ENCODE data around the gene NBEAL2.
A peak's percentile ranks its signal among the peaks of the same experiment; 100 is the strongest.
"Not testable (repeated sequence)": the region's sequence is repeated elsewhere in the genome, so short reads cannot be mapped to it uniquely, and the experiment has no call there.

The NBEAL2 gene

GRCh38 chr3:47024932-47025331 is 45.5 kb downstream of the NBEAL2 start:
- H2BK12ac ChIP-seq (ENCODE audit: low read length in 2 of 2) = no peak overlapping the region
- H3K23ac ChIP-seq (ENCODE audit: low read length in 2 of 2) = no peak overlapping the region
- H2BK15ac ChIP-seq (ENCODE audit: low read depth, poor library complexity, severe bottlenecking) = no peak overlapping the region

GRCh38 chr3:47026432-47026831 is 47.0 kb downstream of the NBEAL2 start:
- not testable (repeated sequence) for H3K9ac ChIP-seq (ENCODE audit: low read length); H2BK15ac ChIP-seq (ENCODE audit: low read depth, poor library complexity, severe bottlenecking); H3K27ac ChIP-seq (ENCODE audit: low read length, poor library complexity, severe bottlenecking); DNase-seq; H2AFZ ChIP-seq (ENCODE audit: low read depth, low read length); H2BK5ac ChIP-seq (ENCODE audit: low read depth, low read length, poor library complexity, severe bottlenecking); H3K4me1 ChIP-seq (ENCODE audit: control insufficient read depth, insufficient read depth, low read depth, low read length); H3K4me3 ChIP-seq (ENCODE audit: insufficient read depth in 1 of 2, low read depth in 1 of 2, low read length in 2 of 2); H3K9me3 ChIP-seq (ENCODE audit: control insufficient read depth, low read length); H2AK5ac ChIP-seq (ENCODE audit: low read length, severe bottlenecking); H3K4me2 ChIP-seq (ENCODE audit: low read length, poor library complexity, severe bottlenecking); H3K27me3 ChIP-seq (ENCODE audit: control insufficient read depth in 1 of 2, insufficient read depth in 1 of 2, low read length in 2 of 2); H3K23ac ChIP-seq (ENCODE audit: low read length in 2 of 2); H3K4ac ChIP-seq (ENCODE audit: low read depth in 1 of 2, low read length in 2 of 2); H3K79me1 ChIP-seq (replicated peaks; ENCODE audit: low read length, poor library complexity, severe bottlenecking); H4K91ac ChIP-seq (ENCODE audit: low read length); H3K14ac ChIP-seq (ENCODE audit: low read length in 2 of 2); H4K8ac ChIP-seq (ENCODE audit: low read length); H2BK12ac ChIP-seq (ENCODE audit: low read length in 2 of 2); H2BK120ac ChIP-seq (ENCODE audit: low read depth, low read length); H3K18ac ChIP-seq (ENCODE audit: low read depth in 1 of 2, low read length in 2 of 2)
- WGBS = no CpG with 5 or more reads among the region's 1 CpG
- peaks cover 6 to 21% of the 10 kb centered on the region in 2 experiments for H3K36me3 ChIP-seq (ENCODE audit: control insufficient read depth in 1 of 2, insufficient read depth in 2 of 2, low read depth in 1 of 2, low read length in 2 of 2)

More at GRCh38 chr3:47024932-47025331, 45.5 kb downstream of the NBEAL2 start:
- no peaks in the 10 kb centered on the region for H3K27me3 ChIP-seq (ENCODE audit: control insufficient read depth in 1 of 2, insufficient read depth in 1 of 2, low read length in 2 of 2)
- H2AK5ac ChIP-seq (ENCODE audit: low read length, severe bottlenecking) = no peak overlapping the region
- no peak overlapping the region for H2BK5ac ChIP-seq (ENCODE audit: low read depth, low read length, poor library complexity, severe bottlenecking)
- no peak overlapping the region for H4K8ac ChIP-seq (ENCODE audit: low read length)
- H3K18ac ChIP-seq (ENCODE audit: low read depth in 1 of 2, low read length in 2 of 2) = no peak overlapping the region
- H3K4me1 ChIP-seq (ENCODE audit: control insufficient read depth, insufficient read depth, low read depth, low read length) = peaks cover 4% of the 10 kb centered on the region
- DNase-seq = no peak
- H2BK120ac ChIP-seq (ENCODE audit: low read depth, low read length) = no peak overlapping the region
- no peak overlapping the region for H2AFZ ChIP-seq (ENCODE audit: low read depth, low read length)
- H3K36me3 ChIP-seq (ENCODE audit: control insufficient read depth in 1 of 2, insufficient read depth in 2 of 2, low read depth in 1 of 2, low read length in 2 of 2) = peaks cover 6 to 22% of the 10 kb centered on the region in 2 experiments
- no peaks in the 10 kb centered on the region for H3K9me3 ChIP-seq (ENCODE audit: control insufficient read depth, low read length)
- no peak overlapping the region for H3K4me3 ChIP-seq (ENCODE audit: insufficient read depth in 1 of 2, low read depth in 1 of 2, low read length in 2 of 2)
- no peak overlapping the region for H3K4me2 ChIP-seq (ENCODE audit: low read length, poor library complexity, severe bottlenecking)
- no peak overlapping the region for H3K9ac ChIP-seq (ENCODE audit: low read length)
- H3K79me1 ChIP-seq (replicated peaks; ENCODE audit: low read length, poor library complexity, severe bottlenecking) = peaks cover 12% of the 10 kb centered on the region
- no peak overlapping the region for H3K27ac ChIP-seq (ENCODE audit: low read length, poor library complexity, severe bottlenecking)
- H4K91ac ChIP-seq (ENCODE audit: low read length) = no peak overlapping the region
- no peak overlapping the region for H3K4ac ChIP-seq (ENCODE audit: low read depth in 1 of 2, low read length in 2 of 2)
- no peak overlapping the region for H3K14ac ChIP-seq (ENCODE audit: low read length in 2 of 2)

- Histone ChIP-seq H2BK5ac (ENCODE audit: low read depth, low read length, poor library complexity, severe bottlenecking) (no peak overlapping the region), H3K18ac (ENCODE audit: low read depth in 1 of 2, low read length in 2 of 2) (no peak overlapping the region), H2BK15ac (ENCODE audit: low read depth, poor library complexity, severe bottlenecking) (no peak overlapping the region), H3K27ac (ENCODE audit: low read length, poor library complexity, severe bottlenecking) (peak overlapping the region; percentile 19), H3K4me2 (ENCODE audit: low read length, poor library complexity, severe bottlenecking) (no peak overlapping the region), H2AFZ (ENCODE audit: low read depth, low read length) (no peak overlapping the region), H3K9me3 (ENCODE audit: control insufficient read depth, low read length) (no peaks in the 10 kb centered on the region), H2AK5ac (ENCODE audit: low read length, severe bottlenecking) (no peak overlapping the region), H3K79me1 (replicated peaks; ENCODE audit: low read length, poor library complexity, severe bottlenecking) (peaks cover 5% of the 10 kb centered on the region), H4K8ac (ENCODE audit: low read length) (no peak overlapping the region), H3K14ac (ENCODE audit: low read length in 2 of 2) (no peak overlapping the region), H2BK12ac (ENCODE audit: low read length in 2 of 2) (no peak overlapping the region), H3K27me3 (ENCODE audit: control insufficient read depth in 1 of 2, insufficient read depth in 1 of 2, low read length in 2 of 2) (no peaks in the 10 kb centered on the region), H3K4me1 (ENCODE audit: control insufficient read depth, insufficient read depth, low read depth, low read length) (peaks cover 2% of the 10 kb centered on the region), H3K4me3 (ENCODE audit: insufficient read depth in 1 of 2, low read depth in 1 of 2, low read length in 2 of 2) (no peak overlapping the region), H4K91ac (ENCODE audit: low read length) (no peak overlapping the region), H3K23ac (ENCODE audit: low read length in 2 of 2) (no peak overlapping the region), H3K36me3 (ENCODE audit: control insufficient read depth in 1 of 2, insufficient read depth in 2 of 2, low read depth in 1 of 2, low read length in 2 of 2) (peaks cover 9 to 37% of the 10 kb centered on the region in 2 experiments), H3K9ac (ENCODE audit: low read length) (no peak overlapping the region), H3K4ac (ENCODE audit: low read depth in 1 of 2, low read length in 2 of 2) (no peak overlapping the region), H2BK120ac (ENCODE audit: low read depth, low read length) (no peak overlapping the region)
- 93% methylated on average over 3 of the region's 3 CpGs for WGBS
- no peak for DNase-seq
These were observed 48.7 kb downstream of the NBEAL2 start for GRCh38 chr3:47028146-47028545.

- Histone ChIP-seq H3K4ac (ENCODE audit: low read depth in 1 of 2, low read length in 2 of 2) (no peak overlapping the region), H3K4me3 (ENCODE audit: insufficient read depth in 1 of 2, low read depth in 1 of 2, low read length in 2 of 2) (no peak overlapping the region), H3K36me3 (ENCODE audit: control insufficient read depth in 1 of 2, insufficient read depth in 2 of 2, low read depth in 1 of 2, low read length in 2 of 2) (peaks cover 11 to 40% of the 10 kb centered on the region in 2 experiments), H3K4me2 (ENCODE audit: low read length, poor library complexity, severe bottlenecking) (no peak overlapping the region), H3K23ac (ENCODE audit: low read length in 2 of 2) (no peak overlapping the region), H3K27me3 (ENCODE audit: control insufficient read depth in 1 of 2, insufficient read depth in 1 of 2, low read length in 2 of 2) (no peaks in the 10 kb centered on the region), H2BK12ac (ENCODE audit: low read length in 2 of 2) (no peak overlapping the region), H2BK5ac (ENCODE audit: low read depth, low read length, poor library complexity, severe bottlenecking) (no peak overlapping the region), H3K14ac (ENCODE audit: low read length in 2 of 2) (no peak overlapping the region), H3K18ac (ENCODE audit: low read depth in 1 of 2, low read length in 2 of 2) (no peak overlapping the region), H2AFZ (ENCODE audit: low read depth, low read length) (no peak overlapping the region), H3K27ac (ENCODE audit: low read length, poor library complexity, severe bottlenecking) (peak overlapping the region; percentile 11), H4K8ac (ENCODE audit: low read length) (no peak overlapping the region), H2BK15ac (ENCODE audit: low read depth, poor library complexity, severe bottlenecking) (no peak overlapping the region), H3K9me3 (ENCODE audit: control insufficient read depth, low read length) (no peaks in the 10 kb centered on the region), H3K4me1 (ENCODE audit: control insufficient read depth, insufficient read depth, low read depth, low read length) (peaks cover 2% of the 10 kb centered on the region), H2BK120ac (ENCODE audit: low read depth, low read length) (no peak overlapping the region), H3K9ac (ENCODE audit: low read length) (no peak overlapping the region), H4K91ac (ENCODE audit: low read length) (no peak overlapping the region), H2AK5ac (ENCODE audit: low read length, severe bottlenecking) (no peak overlapping the region), H3K79me1 (replicated peaks; ENCODE audit: low read length, poor library complexity, severe bottlenecking) (peaks cover 8% of the 10 kb centered on the region)
- 98% methylated on average over 1 of the region's 1 CpG for WGBS
- DNase-seq = no peak
These were observed 49.2 kb downstream of the NBEAL2 start for GRCh38 chr3:47028667-47029066.

Data from mesenchymal stem cell (in vitro differentiated cells and primary cell).